NCI-H128 (cell line): ENCODE data around the gene KIT.

Experiments used
- DNase-seq: peaks from one replicate; lab custom pipeline; 2025; ENCODE audit not compliant: unreplicated experiment; lab: John Stamatoyannopoulos, UW

KIT gene

DNA sequence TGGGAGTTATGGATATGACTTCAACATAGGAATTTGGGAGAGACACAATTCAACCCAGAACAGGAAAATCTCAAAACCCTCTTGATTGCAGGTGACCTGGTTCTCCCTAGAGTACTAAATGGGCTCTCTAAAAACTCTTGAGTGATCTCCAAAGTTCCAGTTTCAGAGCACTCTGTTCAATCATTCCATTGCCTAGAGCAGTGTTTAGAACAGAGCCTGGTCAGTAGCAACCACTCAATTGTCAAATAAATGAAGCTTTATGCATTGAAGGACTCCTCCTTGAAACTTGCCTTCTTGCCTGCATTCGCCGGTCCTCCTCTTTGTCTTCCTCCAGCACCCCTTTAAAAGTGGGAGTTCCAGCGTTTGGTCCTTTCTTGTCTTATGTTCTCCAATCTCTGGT is 85.8 kb downstream of the KIT start:
- no peak for DNase-seq

DNA sequence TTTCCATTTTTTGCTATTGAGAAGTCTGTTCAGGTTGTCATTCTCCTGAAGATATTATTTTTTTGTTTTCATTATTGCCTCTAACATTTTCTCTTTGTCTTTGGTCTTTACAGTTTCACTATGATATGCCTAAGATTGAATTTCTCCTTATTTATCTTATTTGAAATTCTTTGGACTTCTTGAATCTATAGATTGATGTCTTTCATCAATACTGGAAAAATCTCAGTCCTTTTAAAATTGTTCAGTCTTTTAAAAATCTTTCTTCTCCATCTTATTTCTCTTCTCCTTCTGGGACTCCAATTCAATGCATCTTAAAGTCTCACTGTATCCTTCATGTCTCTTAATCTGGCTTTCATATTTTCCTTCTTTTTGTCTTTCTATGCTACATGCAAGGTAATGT is 86.7 kb downstream of the KIT start:
- DNase-seq, result no peak

DNA sequence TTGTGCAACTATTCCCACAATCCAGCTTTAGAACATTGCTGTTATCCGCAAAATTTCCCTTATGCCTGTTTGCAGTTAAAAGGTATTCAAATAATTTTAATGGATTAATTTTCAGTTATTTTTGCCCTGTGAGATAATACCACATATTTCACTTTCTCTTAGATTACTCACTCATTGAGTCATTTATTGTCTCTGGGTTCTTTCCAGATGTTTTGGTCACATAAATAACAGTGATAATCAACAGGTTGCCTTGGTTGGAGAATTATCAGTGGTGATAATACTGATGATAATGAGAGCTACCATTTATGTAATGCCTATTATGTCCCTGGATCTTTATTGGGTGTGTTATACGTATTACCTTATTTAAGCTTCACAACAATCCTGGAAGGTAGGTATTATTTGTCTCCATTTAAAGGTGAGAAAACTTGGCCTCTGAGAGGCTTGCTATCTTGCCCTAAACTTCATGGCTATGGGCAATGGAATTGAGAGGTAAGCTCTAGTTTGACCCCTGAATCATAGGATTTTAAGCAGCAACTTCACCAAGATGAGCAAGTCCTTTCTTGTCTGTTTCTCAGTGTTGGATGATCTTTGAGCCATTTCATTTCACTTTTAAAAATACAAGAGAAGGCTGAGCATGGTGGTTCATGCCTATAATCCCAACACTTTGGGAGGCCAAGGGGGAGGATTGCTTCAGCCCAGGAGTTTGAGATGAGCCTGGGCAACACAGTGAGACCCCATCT is 87.4 kb downstream of the KIT start:
- no peak for DNase-seq

DNA sequence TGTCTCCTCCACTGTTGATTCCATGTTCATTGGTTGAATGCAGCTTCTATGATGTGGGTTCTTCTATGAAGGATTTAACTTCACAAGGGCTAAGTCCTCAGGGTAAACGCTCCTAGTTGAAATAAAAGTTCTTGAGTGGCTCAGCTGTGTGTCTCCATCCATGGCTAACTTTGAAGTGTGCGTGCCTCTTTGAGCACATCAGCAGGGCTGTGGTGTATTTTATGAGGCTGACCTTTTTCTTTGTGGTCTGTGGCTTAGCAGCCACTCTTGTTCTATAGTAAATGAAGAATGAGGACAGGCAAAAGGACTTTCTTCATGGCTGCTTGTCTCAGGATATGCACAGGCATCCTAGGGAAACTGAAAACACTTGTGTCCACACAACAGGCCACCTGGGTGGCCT is 88.5 kb downstream of the KIT start:
- no peak for DNase-seq

DNA sequence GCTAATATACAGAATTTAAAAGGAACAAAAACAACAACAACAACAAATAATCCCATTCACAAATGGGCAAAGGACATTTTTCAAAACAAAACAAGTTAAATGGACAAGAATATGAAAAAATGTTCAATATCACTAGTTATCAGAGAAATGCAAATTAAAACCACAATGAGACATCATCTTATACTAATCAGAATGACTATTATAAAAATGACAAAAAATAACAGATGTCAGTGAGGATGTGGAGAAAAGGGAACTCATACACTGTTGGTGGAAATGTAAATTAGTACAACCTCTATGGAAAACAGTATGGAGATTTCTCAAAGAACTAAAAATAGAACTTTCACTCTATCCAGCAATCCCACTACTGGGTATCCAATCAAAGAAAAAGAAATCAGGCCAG is 92.6 kb downstream of the KIT start:
- no peak for DNase-seq

DNA sequence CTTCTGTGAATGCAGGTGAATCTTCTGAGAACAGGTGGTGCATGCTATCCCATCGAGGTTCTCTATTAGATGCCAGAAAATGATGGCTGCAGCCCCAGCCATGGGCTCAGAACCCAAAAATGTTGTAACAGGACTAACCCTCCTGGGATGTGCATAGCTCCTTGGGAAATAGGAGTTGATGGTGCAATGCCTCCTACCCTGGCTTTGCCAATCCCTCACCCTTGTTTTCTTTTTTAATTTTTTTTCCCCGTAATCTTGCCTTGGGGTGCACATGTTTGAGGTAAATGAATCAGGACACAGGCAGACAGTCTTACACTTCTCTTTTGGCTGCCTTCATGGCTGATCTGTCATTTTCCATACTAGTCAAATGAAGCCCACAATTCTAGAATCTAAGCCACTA is 96.6 kb downstream of the KIT start:
- no peak for DNase-seq

DNA sequence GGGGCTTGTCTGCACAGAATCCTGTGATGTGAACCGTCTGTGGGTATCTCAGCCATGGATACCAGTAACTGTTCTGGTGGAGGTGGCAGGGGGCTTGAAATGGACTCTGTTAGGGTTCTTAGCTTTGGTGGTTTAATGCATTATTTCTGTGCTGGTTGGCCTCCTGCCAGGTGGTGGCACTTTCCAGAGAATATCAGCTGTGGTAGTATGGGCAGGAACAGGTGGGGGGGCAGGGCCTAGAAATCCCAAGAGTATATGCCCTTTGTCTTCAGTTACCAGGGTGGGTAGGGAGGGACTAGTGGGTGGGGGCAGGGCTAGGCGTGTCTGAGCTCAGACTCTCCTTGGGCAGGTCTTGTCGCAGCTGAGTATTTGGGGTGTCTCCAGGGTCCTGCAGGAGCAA is 106.7 kb downstream of the KIT start:
- no peak for DNase-seq

DNA sequence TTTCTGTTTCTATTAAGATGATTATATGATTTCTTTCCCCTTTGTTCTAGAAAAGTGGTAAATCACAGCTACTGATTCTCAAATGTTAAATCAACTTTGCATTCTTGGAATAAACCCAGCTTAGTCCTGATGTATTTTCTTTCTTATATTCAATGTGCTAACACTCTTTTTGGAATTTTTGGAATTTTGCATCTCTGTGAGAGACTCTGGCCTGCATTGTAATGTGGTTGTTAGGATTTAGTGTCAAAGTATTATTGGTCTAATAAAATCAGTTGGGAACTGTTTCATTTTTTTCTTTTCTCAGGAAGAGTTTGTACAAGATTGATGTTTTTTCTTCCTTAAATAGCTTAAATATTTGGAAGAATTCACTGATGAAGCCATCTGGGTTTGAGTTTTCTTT is 109.6 kb downstream of the KIT start:
- no peak for DNase-seq

DNA sequence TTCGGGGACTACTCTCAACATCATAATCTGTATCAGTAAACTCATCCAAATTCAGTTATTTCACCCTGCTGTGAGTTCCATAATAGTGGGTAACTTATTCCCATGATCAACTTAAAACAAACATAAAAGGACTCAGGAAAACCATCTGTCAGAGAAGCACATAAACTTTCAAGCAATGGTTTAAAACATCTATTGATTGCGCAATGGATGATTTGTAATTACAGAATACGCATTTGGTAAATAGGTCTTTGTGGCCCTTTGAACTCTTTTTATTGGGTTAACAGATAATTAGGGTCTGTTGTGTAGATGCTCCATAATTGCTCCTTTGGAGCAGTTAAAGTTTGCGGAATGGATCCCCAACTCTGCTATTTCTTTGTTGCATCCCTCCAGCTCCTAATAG is 115.3 kb downstream of the KIT start:
- DNase-seq, result no peak

DNA sequence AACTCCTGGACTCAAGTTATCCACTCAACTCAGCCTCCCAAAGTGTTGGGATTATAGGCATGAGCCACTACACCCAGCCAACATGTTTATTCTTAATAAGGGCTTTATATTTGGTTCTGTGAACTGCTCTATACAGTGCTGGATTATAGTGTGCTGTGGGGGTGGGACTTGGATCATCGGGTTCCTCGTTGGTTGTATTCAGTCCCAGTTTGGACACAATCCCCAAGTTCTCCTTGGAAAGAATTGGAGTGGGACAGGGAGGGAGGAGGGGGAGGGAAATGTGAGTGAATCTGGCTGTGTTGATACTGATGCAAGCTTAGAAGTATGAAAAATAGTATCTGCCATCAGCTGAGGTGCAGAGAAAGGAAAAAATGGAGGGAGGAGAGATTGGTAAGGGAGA is 121.3 kb downstream of the KIT start:
- DNase-seq, result no peak

DNA sequence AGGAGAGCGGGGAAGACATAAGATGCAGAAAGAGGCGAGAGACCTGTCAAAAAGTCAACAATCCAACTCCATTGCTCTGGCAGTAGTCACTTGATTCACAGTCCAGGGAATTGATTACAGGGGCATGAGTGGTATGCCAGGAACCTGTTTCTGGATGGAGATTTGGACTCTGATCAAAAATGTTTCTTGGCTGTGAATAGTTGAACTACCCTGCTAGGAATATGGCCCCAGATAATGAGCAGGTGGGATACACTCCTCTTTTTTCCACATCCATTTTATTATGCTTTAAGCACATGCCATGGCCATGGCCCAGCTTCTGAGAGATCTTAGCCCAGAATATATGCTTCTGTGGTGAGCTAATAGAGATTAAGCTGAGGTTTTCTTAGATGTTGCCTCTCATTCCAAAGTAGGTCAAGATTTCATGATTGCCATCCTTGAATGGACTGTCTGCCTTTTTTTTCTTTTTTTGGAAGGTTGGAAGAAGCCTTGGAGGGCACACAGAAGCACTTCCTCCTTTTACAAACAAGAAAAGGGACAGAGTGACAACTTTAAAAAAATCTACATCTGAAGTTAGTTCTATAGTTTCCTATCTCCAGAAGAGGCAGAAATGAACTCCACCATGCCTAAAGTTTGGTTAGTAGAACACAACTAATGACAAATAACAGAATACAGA is 121.9 kb downstream of the KIT start:
- DNase-seq, result no peak

DNA sequence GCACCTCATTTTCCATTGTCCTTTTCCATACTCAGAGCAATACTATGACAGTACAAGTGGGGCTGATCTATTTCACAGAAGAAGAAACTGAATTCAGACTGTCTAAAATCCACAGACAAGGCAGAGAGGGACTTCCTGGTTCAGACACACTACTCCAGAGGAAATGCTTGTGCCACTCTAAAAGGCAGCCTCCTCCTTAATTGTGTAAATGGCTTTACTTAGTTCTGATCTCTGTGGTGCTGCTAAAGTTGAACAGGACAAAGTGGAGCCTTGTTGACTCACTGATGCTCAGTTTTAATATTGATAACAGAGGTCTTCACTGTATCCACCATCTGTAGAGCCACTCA is 122.4 kb downstream of the KIT start:
- DNase-seq, result no peak

DNA sequence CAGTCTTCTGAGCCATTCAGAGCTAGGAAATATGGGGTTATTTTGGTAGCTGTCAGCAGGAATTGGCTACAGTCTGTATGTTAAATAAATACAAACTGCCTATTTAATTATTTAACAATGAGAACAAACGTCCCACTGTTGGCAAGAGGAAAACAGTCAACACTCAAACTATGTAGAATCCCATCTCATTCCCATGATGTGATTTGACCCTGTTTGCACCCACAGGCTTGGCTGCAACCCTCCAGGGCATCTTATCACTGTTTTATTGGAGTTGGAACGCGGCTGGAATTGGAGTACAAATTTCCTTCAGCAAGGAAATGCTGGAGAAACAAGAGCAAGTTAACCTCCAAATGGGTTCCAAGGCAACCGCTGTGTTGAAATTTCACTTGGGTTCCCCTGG is 124.0 kb downstream of the KIT start:
- no peak for DNase-seq

DNA sequence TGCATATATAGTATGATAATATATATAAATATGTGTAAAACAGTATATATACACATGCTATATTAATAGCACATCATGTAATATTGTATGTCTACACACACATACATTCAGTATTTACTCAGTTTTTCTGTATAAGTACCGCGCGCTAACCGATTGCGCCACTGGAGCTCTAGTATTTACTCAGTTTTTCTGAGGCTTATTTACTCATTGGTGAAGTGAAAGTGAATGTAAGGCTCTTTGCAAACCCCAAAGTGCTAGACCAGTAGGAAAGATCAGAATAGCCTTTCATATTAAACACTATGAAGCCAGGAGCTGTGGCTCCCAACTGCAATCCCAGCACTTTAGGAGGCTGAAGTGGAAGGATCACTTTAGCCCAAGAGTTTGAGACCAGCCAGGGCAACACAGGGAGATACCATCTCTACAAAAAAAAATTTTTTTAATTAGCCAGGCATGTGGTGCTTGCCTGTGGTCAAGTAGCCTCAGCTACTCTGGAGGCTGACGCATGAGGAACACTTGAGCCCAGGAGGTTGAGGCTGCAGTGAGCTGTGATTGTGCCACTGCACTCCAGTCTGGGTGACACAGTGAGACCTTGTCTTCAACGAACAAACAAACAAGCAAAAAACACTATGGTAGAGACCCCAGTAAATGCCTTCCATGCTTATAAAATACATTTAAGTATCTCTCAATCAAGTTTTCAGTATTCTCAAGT is 125.8 kb downstream of the KIT start:
- DNase-seq, result no peak

DNA sequence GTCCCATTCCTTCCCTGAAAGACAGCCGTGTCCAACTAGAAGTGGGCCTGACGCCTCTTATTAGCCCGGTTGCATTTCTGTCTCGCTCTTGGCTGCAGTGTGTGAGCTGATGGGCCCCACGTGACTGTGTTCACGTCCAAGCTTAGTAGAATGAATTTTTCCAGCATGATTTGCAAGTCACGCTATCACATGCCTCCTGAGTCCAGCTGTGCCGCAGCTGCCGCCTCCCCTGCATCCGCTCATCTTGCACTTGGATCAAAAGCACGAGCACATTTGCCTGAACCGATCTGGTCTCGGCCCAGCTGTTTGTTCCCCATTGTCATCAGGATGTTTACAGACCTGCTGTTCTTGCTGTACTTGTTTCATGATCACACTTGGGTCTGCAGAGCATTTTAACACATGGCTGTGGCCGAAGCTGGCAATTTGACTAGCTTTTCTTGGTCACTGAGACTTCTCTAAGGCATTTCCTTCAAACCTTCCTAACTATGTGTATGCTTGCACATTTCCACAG is 126.5 kb downstream of the KIT start:
- DNase-seq, result no peak
